ENCODE data around the gene SLC38A6.

- TF ChIP-seq POLR2A (IDR thresholded peaks at IDR 0.05) (no peak), CTCF (IDR thresholded peaks at IDR 0.05) (no peak)
Observed at GRCh38 chr14:61033054-61033453, 52.0 kb downstream of the SLC38A6 start.
